H7 (cell line): ENCODE measurements around the gene NPRL2. TPM values are rescaled to one million over a fixed set of nuclear protein-coding genes. Genes with fewer than 3 reads are reported as not detected.

Experiments
- DNase-seq: peaks from one replicate; pipeline ENCODE4 v3.0.0; 2012
- H3K27me3 ChIP-seq: 2 replicates; pipeline ENCODE4 v1.6.0; 2011; ENCODE audit warnings: mild to moderate bottlenecking, low read length; ENCODE audit not compliant: control insufficient read depth, insufficient read depth
- H3K36me3 ChIP-seq: replicated peaks from 2 replicates; pipeline ENCODE4 v1.5.1; 2011; ENCODE audit warnings: low read length; ENCODE audit not compliant: control insufficient read depth, insufficient read depth
- H3K4me3 ChIP-seq: 2 replicates; pipeline ENCODE4 v1.5.1; 2011; ENCODE audit warnings: low read depth, mild to moderate bottlenecking, control low read depth, low read length, moderate library complexity; ENCODE audit not compliant: insufficient read depth
- total RNA-seq: library from RNA; depleted of rRNA; stranded (reverse); fragments of >200 nt; shearing (Covaris generic); gene quantifications from 2 replicates; pipeline ENCODE4 v1.2.3, GENCODE V29; 2014; rRNA removed

The NPRL2 gene
- total RNA-seq, 1 experiment from 2014 or later: 41.1 TPM

DNA sequence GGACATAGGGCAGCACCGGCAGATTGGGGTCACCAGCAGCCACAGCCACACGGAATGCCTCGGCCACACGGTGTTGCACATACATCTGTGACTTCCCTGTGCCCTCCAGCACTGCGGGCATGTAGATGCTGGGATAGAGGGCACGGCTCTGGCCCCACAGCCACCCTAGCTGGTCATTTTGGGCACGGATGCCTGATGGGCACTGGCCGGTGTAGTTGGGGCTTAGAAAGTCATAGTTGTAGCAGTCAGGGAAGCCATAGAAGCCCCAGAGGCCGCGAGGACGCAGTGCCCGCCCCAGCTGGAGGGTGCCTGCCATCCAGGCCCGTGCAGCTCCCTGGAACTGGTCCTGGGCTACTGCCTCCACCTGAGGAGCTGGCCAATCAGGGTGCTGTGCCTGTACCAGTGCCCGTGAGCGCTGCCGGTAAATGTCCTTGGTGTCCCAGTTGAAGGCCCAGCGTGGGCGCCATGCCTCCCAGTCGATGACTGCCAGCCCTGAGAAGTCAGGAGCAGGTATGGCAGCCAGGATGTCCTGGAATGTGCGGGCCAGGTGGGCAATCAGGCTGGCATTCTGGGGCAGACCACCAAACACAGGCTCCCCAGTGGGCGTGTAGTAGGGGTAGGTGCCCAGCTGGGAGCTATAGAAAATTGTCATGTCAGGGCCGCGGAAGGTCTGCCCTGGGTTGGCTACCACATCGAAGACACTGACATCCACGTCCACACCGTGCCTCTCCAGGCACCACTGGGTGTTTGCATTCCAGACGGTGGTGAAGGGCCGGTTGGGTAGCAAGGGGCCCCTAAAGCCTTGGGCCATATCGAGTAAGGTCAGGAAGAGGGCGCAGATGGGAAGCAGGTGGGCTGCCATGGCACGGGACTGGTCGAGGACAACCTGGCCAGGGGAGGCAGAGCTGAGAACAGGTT lies 48.2 kb downstream of the NPRL2 start:
- DNase-seq: no peak
- Histone ChIP-seq H3K27me3 (no peaks in the 10 kb centered on the region), H3K4me3 (no peak overlapping the region), H3K36me3 (no peaks in the 10 kb centered on the region)

DNA sequence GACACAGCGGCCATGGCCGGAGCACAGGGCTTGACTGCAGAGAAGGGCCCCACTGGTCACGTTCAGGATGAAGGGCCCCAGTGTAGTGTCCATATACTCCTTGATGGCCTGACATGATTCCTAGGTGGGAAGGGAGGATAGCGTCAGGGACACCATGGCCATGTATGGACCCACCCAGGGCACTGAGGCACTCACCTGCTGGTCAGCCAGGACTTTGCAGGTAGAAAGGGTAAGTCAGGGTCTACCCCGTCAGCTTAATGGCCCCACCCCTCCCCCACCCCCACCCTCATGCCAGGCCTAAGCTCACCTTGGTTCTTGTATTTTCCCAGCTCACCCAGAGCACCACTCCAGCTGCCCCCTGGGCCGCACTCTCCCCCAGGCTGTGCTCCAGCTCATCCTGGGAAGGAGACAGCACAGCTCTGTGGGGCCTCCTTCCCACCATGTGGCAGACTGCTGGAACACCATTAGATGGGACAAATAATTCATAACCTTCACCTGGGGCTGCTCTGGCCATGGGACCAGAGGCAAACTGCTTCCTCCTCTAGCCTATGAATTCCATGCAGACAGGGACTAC lies 49.8 kb downstream of the NPRL2 start:
- no peak for DNase-seq
- no peaks in the 10 kb centered on the region for H3K27me3 ChIP-seq
- no peaks in the 10 kb centered on the region for H3K36me3 ChIP-seq
- no peak overlapping the region for H3K4me3 ChIP-seq

DNA sequence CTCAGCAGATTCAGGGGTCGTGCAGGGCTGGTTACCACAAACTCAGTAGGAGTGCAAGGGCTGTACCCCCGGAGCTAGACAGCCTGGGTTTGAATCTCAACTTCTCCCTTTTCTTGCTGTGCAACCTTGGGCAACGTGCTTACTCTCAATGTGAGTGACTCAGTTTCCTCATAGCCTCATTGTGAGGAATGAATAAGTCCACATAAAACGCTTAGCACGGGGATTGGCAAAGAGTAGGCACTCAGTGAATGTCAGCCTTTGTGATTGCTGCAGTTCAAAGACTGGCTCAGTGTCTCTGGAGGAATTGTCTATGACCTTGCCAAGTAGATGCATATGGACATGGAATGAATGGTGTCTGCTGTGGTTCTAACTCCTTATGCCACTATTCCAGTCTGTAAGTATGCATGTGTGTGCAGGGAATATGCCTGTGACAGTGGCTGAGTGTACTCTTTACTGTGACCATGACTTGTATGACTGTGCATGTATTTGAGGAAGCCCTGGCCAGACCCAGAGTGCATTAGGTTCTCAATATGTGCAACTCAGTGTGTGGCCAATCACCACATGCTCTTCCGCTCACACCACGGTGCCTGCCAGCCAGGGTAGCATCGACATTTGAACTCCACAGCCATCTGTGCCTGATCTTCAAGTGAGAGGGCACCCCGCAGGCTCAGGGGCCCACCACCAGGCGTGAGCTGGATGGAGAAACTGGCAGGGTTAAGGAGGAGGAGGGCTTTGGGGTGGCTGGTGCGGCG lies 50.5 kb downstream of the NPRL2 start:
- Histone ChIP-seq H3K4me3 (peak overlapping the region; percentile 14; the same call in 1 of the 2 replicates), H3K27me3 (no peaks in the 10 kb centered on the region), H3K36me3 (no peaks in the 10 kb centered on the region)
- no peak for DNase-seq

DNA sequence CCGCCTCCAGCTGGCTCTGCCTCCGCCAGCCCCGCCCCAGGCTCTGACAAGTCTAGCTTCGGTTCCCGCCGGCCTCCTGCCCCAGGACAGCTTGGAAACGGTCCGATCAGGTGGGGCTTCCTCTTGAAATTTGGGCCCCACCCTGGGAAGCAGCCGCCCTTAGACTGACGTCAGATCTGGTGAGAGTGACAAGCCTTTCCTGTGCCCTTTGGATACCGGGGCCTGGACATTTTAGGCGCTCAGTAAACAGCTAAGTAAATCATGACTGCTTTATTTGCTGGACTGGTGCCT lies 51.0 kb downstream of the NPRL2 start:
- no peak for DNase-seq
- H3K27me3 ChIP-seq: no peaks in the 10 kb centered on the region
- peak overlapping the region; percentile 14; the same call in 1 of the 2 replicates for H3K4me3 ChIP-seq
- H3K36me3 ChIP-seq: no peaks in the 10 kb centered on the region

DNA sequence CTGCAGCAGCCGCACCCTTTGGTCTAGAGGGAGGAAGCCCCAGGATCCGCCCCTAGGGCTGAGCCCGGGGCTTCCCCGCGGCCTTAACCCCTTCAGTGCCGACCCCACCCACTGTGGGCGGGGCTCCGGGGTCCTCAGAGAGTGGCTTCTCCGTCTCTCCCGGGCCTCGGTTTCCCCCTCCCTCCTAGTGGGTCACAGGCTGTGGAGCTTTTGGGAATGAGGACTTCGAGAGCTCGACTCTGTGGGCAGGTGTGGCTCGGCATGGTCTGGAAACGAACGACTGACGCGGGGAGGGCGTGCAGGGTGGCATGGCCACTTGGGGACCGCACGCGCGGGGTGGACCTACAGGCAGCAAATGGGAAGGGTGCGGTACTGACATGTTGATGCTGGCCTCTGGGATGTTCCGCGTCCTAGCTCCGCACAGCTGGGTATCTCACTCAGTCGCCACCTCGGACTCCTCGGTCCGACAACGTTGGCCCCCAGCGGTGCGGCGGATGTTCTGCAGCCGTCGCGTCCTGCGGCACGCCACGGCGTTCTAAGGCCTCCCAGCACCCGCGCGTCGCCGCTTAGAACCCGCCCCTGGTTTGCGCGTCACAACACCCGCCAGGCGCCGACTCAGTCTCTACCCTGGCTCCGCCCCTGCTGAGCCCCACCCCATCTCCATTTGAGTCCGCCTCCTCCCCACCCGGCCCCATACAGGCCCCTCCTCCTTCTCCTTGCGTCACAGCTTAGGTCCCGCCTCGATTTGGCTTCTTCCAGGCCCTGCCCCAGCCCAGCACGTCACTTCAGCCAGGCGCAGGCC lies 51.5 kb downstream of the NPRL2 start, which contains the start of the genes HYAL3 and NAA80:
Gene HYAL3, minus strand, starts transcription at position 570 of the 802 bp plus-strand sequence. CDS start 3,803 bp downstream, outside the sequence.
Gene NAA80, minus strand, starts transcription at position 570 of the 802 bp plus-strand sequence. CDS start 1,942 bp downstream, outside the sequence.
- peak within 1 kb of the TSS; percentile 98 for H3K4me3 ChIP-seq
- peak; percentile 100 for DNase-seq
- H3K36me3 ChIP-seq: no peaks in the 10 kb centered on the region
- H3K27me3 ChIP-seq: no peaks in the 10 kb centered on the region

DNA sequence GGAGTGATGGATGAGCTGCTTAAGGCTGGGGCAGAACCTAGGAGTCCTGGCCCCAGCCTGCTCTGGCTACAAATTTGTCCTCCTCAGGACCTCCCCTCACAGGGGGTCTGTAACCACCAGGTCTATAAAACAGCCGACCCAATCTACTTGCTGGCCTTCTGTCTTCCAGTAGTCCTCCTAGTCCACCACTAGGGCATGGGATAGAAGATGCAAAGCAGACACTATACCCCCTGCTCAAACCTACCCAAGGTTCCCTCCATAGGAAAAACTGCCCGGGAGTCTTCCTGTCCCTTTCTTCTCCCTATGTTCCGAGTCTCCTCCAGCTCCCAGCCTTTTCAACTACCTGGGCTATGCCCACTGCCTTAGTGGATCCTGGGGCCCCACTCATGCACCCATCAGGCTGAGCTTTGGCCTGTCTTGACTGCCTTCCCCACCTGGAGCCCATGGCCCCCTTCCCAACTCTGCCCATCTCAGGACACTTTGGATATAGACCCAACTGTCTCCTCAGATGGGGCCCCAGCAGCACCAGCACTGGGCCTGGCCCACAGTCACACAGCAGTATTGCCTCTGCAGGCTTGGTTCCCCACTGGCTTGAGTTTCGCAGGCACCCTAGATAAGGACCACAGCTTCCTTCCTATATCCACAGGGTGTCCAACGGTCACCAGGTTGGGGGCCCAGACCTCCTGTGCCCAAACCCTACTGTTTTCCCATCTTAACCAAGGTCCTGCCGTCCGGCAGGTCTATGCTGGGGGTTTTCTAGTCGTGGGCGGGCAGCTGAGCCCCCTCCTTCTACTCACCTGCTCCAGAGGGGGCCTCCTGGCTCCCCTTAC lies 52.5 kb downstream of the NPRL2 start:
- no peaks in the 10 kb centered on the region for H3K36me3 ChIP-seq
- peak overlapping the region; percentile 98 for H3K4me3 ChIP-seq
- DNase-seq: peak; percentile 71
- H3K27me3 ChIP-seq: no peaks in the 10 kb centered on the region

DNA sequence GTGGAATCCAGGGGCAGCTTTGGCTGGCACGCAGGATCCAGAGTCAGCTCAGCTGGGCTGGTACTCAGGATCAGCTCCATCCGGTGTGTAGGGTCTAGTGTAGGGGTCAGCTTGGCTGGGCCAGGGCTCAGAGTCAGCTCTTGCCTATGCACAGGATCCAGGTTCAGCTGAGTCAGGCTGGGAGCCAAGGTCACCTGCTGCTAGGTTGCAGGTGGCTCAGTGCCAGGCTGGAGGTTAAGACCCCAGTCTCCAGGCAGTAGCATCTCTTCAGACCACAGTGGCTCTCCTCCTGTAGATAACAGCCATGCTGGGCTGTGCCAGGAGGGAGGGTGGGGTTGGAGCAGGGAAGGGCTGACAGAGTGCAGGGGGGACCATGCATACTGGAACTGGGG lies 53.2 kb downstream of the NPRL2 start:
- Histone ChIP-seq H3K36me3 (no peaks in the 10 kb centered on the region), H3K4me3 (no peak overlapping the region), H3K27me3 (no peaks in the 10 kb centered on the region)
- DNase-seq: no peak

Other genes starting within 250 kb of the NPRL2 start
- 40.5 and 44.5 TPM in 2 replicates for gene SEMA3F, start 195.5 kb downstream of the NPRL2 start, total RNA-seq
- not detected in 2 replicates for gene GNAT1, start 159.2 kb downstream of the NPRL2 start, total RNA-seq
- gene SLC38A3, start 145.5 kb downstream of the NPRL2 start, total RNA-seq: 0.21 and 0.22 TPM in 2 replicates
- gene GNAI2, start 114.6 kb downstream of the NPRL2 start, total RNA-seq: 204 and 246 TPM in 2 replicates
- gene SEMA3B, start 81.6 kb downstream of the NPRL2 start, total RNA-seq: 2.8 and 4.4 TPM in 2 replicates
- 0.07 and 1.2 TPM in 2 replicates for gene LSMEM2, start 71.7 kb downstream of the NPRL2 start, total RNA-seq
- 118 and 146 TPM in 2 replicates for gene IFRD2, start 58.3 kb downstream of the NPRL2 start, total RNA-seq
- gene HYAL3, start 51.4 kb downstream of the NPRL2 start, total RNA-seq: 3.5 and 5.7 TPM in 2 replicates
- gene NAA80, start 51.4 kb downstream of the NPRL2 start, total RNA-seq: 23.7 and 28.3 TPM in 2 replicates
- 5.4 and 8.2 TPM in 2 replicates for gene HYAL1, start 47.2 kb downstream of the NPRL2 start, total RNA-seq
- 122 TPM in 2 replicates for gene HYAL2, start 28.0 kb downstream of the NPRL2 start, total RNA-seq
- 36.3 and 42.1 TPM in 2 replicates for gene TUSC2, start 22.6 kb downstream of the NPRL2 start, total RNA-seq
- 11.4 and 16.7 TPM in 2 replicates for gene RASSF1, start 9.9 kb downstream of the NPRL2 start, total RNA-seq
- 1.1 and 1.3 TPM in 2 replicates for gene ZMYND10, start 5.0 kb downstream of the NPRL2 start, total RNA-seq
- 19.0 and 20.0 TPM in 2 replicates for gene CYB561D2, start 87 bp upstream of the NPRL2 start, total RNA-seq
- 33.1 and 38.7 TPM in 2 replicates for gene TMEM115, start 8.7 kb upstream of the NPRL2 start, total RNA-seq
- 5.5 and 5.9 TPM in 2 replicates for gene CACNA2D2, start 152.9 kb upstream of the NPRL2 start, total RNA-seq
- 12.5 and 19.3 TPM in 2 replicates for gene C3orf18, start 217.0 kb upstream of the NPRL2 start, total RNA-seq
- 15.5 and 19.0 TPM in 2 replicates for gene HEMK1, start 218.7 kb upstream of the NPRL2 start, total RNA-seq